Measurements from ENCODE around the gene CLCN5. TPM values are rescaled to one million over a fixed set of nuclear protein-coding genes. Genes with fewer than 3 reads are reported as not detected.
"Not testable (repeated sequence)": the region's sequence is repeated elsewhere in the genome, so short reads cannot be mapped to it uniquely, and the experiment has no call there.

CLCN5 gene
- total RNA-seq, 1 donor from 2014 or later = 15.6 TPM

- Histone ChIP-seq H3K27me3 (ENCODE audit: control insufficient read depth, insufficient read depth, low read length) (no peaks in the 10 kb centered on the region), H3K36me3 (ENCODE audit: control insufficient read depth, insufficient read depth, low read length) (no peaks in the 10 kb centered on the region), H3K4me3 (ENCODE audit: low read depth, low read length) (no peak overlapping the region)
- DNase-seq (ENCODE audit: low read depth) = no peak
- TF ChIP-seq, protein P1, sequence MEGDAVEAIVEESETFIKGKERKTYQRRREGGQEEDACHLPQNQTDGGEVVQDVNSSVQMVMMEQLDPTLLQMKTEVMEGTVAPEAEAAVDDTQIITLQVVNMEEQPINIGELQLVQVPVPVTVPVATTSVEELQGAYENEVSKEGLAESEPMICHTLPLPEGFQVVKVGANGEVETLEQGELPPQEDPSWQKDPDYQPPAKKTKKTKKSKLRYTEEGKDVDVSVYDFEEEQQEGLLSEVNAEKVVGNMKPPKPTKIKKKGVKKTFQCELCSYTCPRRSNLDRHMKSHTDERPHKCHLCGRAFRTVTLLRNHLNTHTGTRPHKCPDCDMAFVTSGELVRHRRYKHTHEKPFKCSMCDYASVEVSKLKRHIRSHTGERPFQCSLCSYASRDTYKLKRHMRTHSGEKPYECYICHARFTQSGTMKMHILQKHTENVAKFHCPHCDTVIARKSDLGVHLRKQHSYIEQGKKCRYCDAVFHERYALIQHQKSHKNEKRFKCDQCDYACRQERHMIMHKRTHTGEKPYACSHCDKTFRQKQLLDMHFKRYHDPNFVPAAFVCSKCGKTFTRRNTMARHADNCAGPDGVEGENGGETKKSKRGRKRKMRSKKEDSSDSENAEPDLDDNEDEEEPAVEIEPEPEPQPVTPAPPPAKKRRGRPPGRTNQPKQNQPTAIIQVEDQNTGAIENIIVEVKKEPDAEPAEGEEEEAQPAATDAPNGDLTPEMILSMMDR (IDR thresholded peaks at IDR 0.05; ENCODE audit: insufficient read depth, low read length, poor library complexity, severe bottlenecking) = no peak
Measured at GRCh38 chrX:50000937-50001542, 78.6 kb downstream of the CLCN5 start.

- Histone ChIP-seq H3K36me3 (ENCODE audit: control insufficient read depth, insufficient read depth, low read length) (no peaks in the 10 kb centered on the region), H3K4me3 (ENCODE audit: low read depth, low read length) (no peak overlapping the region), H3K27me3 (ENCODE audit: control insufficient read depth, insufficient read depth, low read length) (no peaks in the 10 kb centered on the region)
- TF ChIP-seq, protein P1 (IDR thresholded peaks at IDR 0.05; ENCODE audit: insufficient read depth, low read length, poor library complexity, severe bottlenecking) = no peak
- no peak for DNase-seq (ENCODE audit: low read depth)
Measured at GRCh38 chrX:50002067-50002714, 79.8 kb downstream of the CLCN5 start.

GRCh38 chrX:50003467-50003866 lies 81.1 kb downstream of the CLCN5 start:
- no peak for DNase-seq (ENCODE audit: low read depth)
- Histone ChIP-seq H3K27me3 (ENCODE audit: control insufficient read depth, insufficient read depth, low read length) (no peaks in the 10 kb centered on the region), H3K4me3 (ENCODE audit: low read depth, low read length) (no peak overlapping the region), H3K36me3 (ENCODE audit: control insufficient read depth, insufficient read depth, low read length) (no peaks in the 10 kb centered on the region)
- TF ChIP-seq, protein P1 (IDR thresholded peaks at IDR 0.05; ENCODE audit: insufficient read depth, low read length, poor library complexity, severe bottlenecking) = no peak

GRCh38 chrX:50003927-50004326 lies 81.5 kb downstream of the CLCN5 start:
- H3K36me3 ChIP-seq (ENCODE audit: control insufficient read depth, insufficient read depth, low read length) = no peaks in the 10 kb centered on the region
- TF ChIP-seq, protein P1 (IDR thresholded peaks at IDR 0.05; ENCODE audit: insufficient read depth, low read length, poor library complexity, severe bottlenecking) = no peak
- H3K4me3 ChIP-seq (ENCODE audit: low read depth, low read length) = no peak overlapping the region
- H3K27me3 ChIP-seq (ENCODE audit: control insufficient read depth, insufficient read depth, low read length) = no peaks in the 10 kb centered on the region
- DNase-seq (ENCODE audit: low read depth) = no peak

GRCh38 chrX:50025591-50025990 lies 103.2 kb downstream of the CLCN5 start:
- H3K4me3 ChIP-seq (ENCODE audit: low read depth, low read length); DNase-seq (ENCODE audit: low read depth); H3K27me3 ChIP-seq (ENCODE audit: control insufficient read depth, insufficient read depth, low read length); H3K36me3 ChIP-seq (ENCODE audit: control insufficient read depth, insufficient read depth, low read length): not testable (repeated sequence)

DNA sequence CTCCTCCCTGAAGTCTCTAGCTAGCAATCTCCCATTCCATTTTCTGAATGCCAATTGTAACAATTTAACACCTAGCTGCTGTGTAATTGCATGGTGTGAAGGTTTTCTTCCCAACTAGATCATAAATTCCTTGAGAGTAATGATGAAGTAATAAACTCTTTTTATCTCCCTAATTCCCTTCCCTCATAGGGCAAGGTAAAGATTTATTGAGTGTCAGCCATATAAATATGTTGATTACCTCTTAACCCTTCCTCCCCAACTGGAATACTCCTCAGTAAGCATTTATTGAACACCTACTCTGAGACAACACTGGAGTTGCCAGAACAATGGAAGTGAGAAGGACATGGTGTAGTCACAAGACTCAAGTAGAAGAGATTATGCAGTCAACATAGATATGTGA lies 112.7 kb downstream of the CLCN5 start:
- Histone ChIP-seq H3K4me3 (ENCODE audit: low read depth, low read length) (no peak overlapping the region), H3K36me3 (ENCODE audit: control insufficient read depth, insufficient read depth, low read length) (no peaks in the 10 kb centered on the region), H3K27me3 (ENCODE audit: control insufficient read depth, insufficient read depth, low read length) (no peaks in the 10 kb centered on the region)
- DNase-seq (ENCODE audit: low read depth) = no peak
- TF ChIP-seq, protein P1 (IDR thresholded peaks at IDR 0.05; ENCODE audit: insufficient read depth, low read length, poor library complexity, severe bottlenecking) = no peak
